Activated naive CD4-positive, alpha-beta T cell treated with anti-CD3 and anti-CD28 coated beads, Interleukin-2, amount 50 U/mL, for 24 hours (primary cell): ENCODE measurements around the gene ENPP5.

Experiments
- H3K27ac Mint-ChIP-seq: one replicate; pipeline ENCODE4 v1.8.0; 2021; ENCODE audit warnings: mild to moderate bottlenecking, mixed read lengths
- H3K27me3 Mint-ChIP-seq: one replicate; pipeline ENCODE4 v1.8.0; 2021; ENCODE audit warnings: mixed read lengths
- H3K36me3 Mint-ChIP-seq: one replicate; pipeline ENCODE4 v1.8.0; 2021; ENCODE audit warnings: mixed read lengths
- H3K4me1 Mint-ChIP-seq: one replicate; pipeline ENCODE4 v1.8.0; 2021; ENCODE audit warnings: mixed read lengths
- H3K4me3 Mint-ChIP-seq: one replicate; pipeline ENCODE4 v1.8.0; 2021; ENCODE audit warnings: mild to moderate bottlenecking, mixed read lengths
- H3K9me3 Mint-ChIP-seq: one replicate; pipeline ENCODE4 v1.8.0; 2021; ENCODE audit warnings: mixed read lengths

Gene ENPP5

GRCh38 chr6:46170357-46171289 lies at the start of gene ENPP5:
Gene ENPP5 (minus strand): TSS chr6:46170980. CDS start chr6:46168262, 2,718 bp downstream.
- no peaks in the 10 kb centered on the region for H3K9me3 Mint-ChIP-seq
- no peaks in the 10 kb centered on the region for H3K36me3 Mint-ChIP-seq
- H3K27ac Mint-ChIP-seq, result no peak within 1 kb of the TSS
- H3K4me1 Mint-ChIP-seq, result peaks cover 9% of the 10 kb centered on the region
- H3K27me3 Mint-ChIP-seq, result peaks cover 21% of the 10 kb centered on the region
- H3K4me3 Mint-ChIP-seq, result peak within 1 kb of the TSS; percentile 81

- no peak overlapping the region for H3K27ac Mint-ChIP-seq
- H3K4me3 Mint-ChIP-seq, result no peak overlapping the region
- no peaks in the 10 kb centered on the region for H3K9me3 Mint-ChIP-seq
- H3K4me1 Mint-ChIP-seq, result peaks cover 6% of the 10 kb centered on the region
- no peaks in the 10 kb centered on the region for H3K36me3 Mint-ChIP-seq
- H3K27me3 Mint-ChIP-seq, result peaks cover 3% of the 10 kb centered on the region
Observed at GRCh38 chr6:46219661-46220060, 48.9 kb upstream of the ENPP5 start.

GRCh38 chr6:46218457-46218856 lies 47.7 kb upstream of the ENPP5 start:
- H3K4me3 Mint-ChIP-seq, result no peak overlapping the region
- no peaks in the 10 kb centered on the region for H3K36me3 Mint-ChIP-seq
- no peak overlapping the region for H3K27ac Mint-ChIP-seq
- no peaks in the 10 kb centered on the region for H3K9me3 Mint-ChIP-seq
- peaks cover 6% of the 10 kb centered on the region for H3K4me1 Mint-ChIP-seq
- H3K27me3 Mint-ChIP-seq, result peaks cover 3% of the 10 kb centered on the region

- Mint-ChIP-seq H3K4me1 (peaks cover 6% of the 10 kb centered on the region), H3K27me3 (peaks cover 3% of the 10 kb centered on the region), H3K4me3 (no peak overlapping the region), H3K36me3 (no peaks in the 10 kb centered on the region), H3K27ac (no peak overlapping the region), H3K9me3 (no peaks in the 10 kb centered on the region)
Observed at GRCh38 chr6:46217671-46218131, 46.9 kb upstream of the ENPP5 start.

GRCh38 chr6:46216879-46217278 lies 46.1 kb upstream of the ENPP5 start:
- H3K27ac Mint-ChIP-seq, result no peak overlapping the region
- peaks cover 6% of the 10 kb centered on the region for H3K4me1 Mint-ChIP-seq
- H3K36me3 Mint-ChIP-seq, result no peaks in the 10 kb centered on the region
- H3K27me3 Mint-ChIP-seq, result peaks cover 3% of the 10 kb centered on the region
- no peak overlapping the region for H3K4me3 Mint-ChIP-seq
- H3K9me3 Mint-ChIP-seq, result no peaks in the 10 kb centered on the region

GRCh38 chr6:46215777-46216176 lies 45.0 kb upstream of the ENPP5 start:
- Mint-ChIP-seq H3K4me3 (no peak overlapping the region), H3K27me3 (peaks cover 2% of the 10 kb centered on the region), H3K36me3 (no peaks in the 10 kb centered on the region), H3K9me3 (no peaks in the 10 kb centered on the region), H3K4me1 (peaks cover 5% of the 10 kb centered on the region), H3K27ac (no peak overlapping the region)

- Mint-ChIP-seq H3K9me3 (no peaks in the 10 kb centered on the region), H3K27ac (no peak overlapping the region), H3K4me1 (no peaks in the 10 kb centered on the region), H3K4me3 (no peak overlapping the region), H3K36me3 (no peaks in the 10 kb centered on the region), H3K27me3 (peaks cover 2% of the 10 kb centered on the region)
Observed at GRCh38 chr6:46215213-46215612, 44.4 kb upstream of the ENPP5 start.

GRCh38 chr6:46211917-46212316 lies 41.1 kb upstream of the ENPP5 start:
- Mint-ChIP-seq H3K36me3 (no peaks in the 10 kb centered on the region), H3K27me3 (peaks cover 3% of the 10 kb centered on the region), H3K9me3 (no peaks in the 10 kb centered on the region), H3K27ac (no peak overlapping the region), H3K4me1 (no peaks in the 10 kb centered on the region), H3K4me3 (no peak overlapping the region)

GRCh38 chr6:46210294-46210693 lies 39.5 kb upstream of the ENPP5 start:
- Mint-ChIP-seq H3K4me1 (no peaks in the 10 kb centered on the region), H3K27me3 (peaks cover 4% of the 10 kb centered on the region), H3K9me3 (no peaks in the 10 kb centered on the region), H3K27ac (no peak overlapping the region), H3K4me3 (no peak overlapping the region), H3K36me3 (no peaks in the 10 kb centered on the region)

GRCh38 chr6:46208303-46208702 lies 37.5 kb upstream of the ENPP5 start:
- Mint-ChIP-seq H3K4me3 (no peak overlapping the region), H3K27ac (no peak overlapping the region), H3K9me3 (no peaks in the 10 kb centered on the region), H3K36me3 (no peaks in the 10 kb centered on the region), H3K27me3 (peaks cover 3% of the 10 kb centered on the region), H3K4me1 (no peaks in the 10 kb centered on the region)

- no peak overlapping the region for H3K4me3 Mint-ChIP-seq
- H3K9me3 Mint-ChIP-seq, result no peaks in the 10 kb centered on the region
- H3K27ac Mint-ChIP-seq, result no peak overlapping the region
- peaks cover 4% of the 10 kb centered on the region for H3K27me3 Mint-ChIP-seq
- no peaks in the 10 kb centered on the region for H3K36me3 Mint-ChIP-seq
- no peaks in the 10 kb centered on the region for H3K4me1 Mint-ChIP-seq
Observed at GRCh38 chr6:46207174-46207573, 36.4 kb upstream of the ENPP5 start.

- Mint-ChIP-seq H3K4me1 (no peaks in the 10 kb centered on the region), H3K4me3 (no peak overlapping the region), H3K9me3 (no peaks in the 10 kb centered on the region), H3K27me3 (peaks cover 6% of the 10 kb centered on the region), H3K36me3 (no peaks in the 10 kb centered on the region), H3K27ac (no peak overlapping the region)
Observed at GRCh38 chr6:46204880-46205650, 34.3 kb upstream of the ENPP5 start.

GRCh38 chr6:46203391-46204177 lies 32.8 kb upstream of the ENPP5 start:
- Mint-ChIP-seq H3K36me3 (no peaks in the 10 kb centered on the region), H3K27ac (no peak overlapping the region), H3K4me1 (no peaks in the 10 kb centered on the region), H3K4me3 (no peak overlapping the region), H3K27me3 (peaks cover 9% of the 10 kb centered on the region), H3K9me3 (no peaks in the 10 kb centered on the region)

GRCh38 chr6:46201702-46202101 lies 30.9 kb upstream of the ENPP5 start:
- no peak overlapping the region for H3K4me3 Mint-ChIP-seq

GRCh38 chr6:46199387-46199786 lies 28.6 kb upstream of the ENPP5 start:
- H3K4me1 Mint-ChIP-seq, result no peaks in the 10 kb centered on the region
- peaks cover 11% of the 10 kb centered on the region for H3K27me3 Mint-ChIP-seq

More at GRCh38 chr6:46201702-46202101, 30.9 kb upstream of the ENPP5 start:
- H3K27me3 Mint-ChIP-seq, result peaks cover 9% of the 10 kb centered on the region
- no peak overlapping the region for H3K27ac Mint-ChIP-seq
- no peaks in the 10 kb centered on the region for H3K4me1 Mint-ChIP-seq
- H3K36me3 Mint-ChIP-seq, result no peaks in the 10 kb centered on the region
- no peaks in the 10 kb centered on the region for H3K9me3 Mint-ChIP-seq

More at GRCh38 chr6:46199387-46199786, 28.6 kb upstream of the ENPP5 start:
- H3K36me3 Mint-ChIP-seq, result no peaks in the 10 kb centered on the region
- H3K9me3 Mint-ChIP-seq, result no peaks in the 10 kb centered on the region
- no peak overlapping the region for H3K27ac Mint-ChIP-seq
- H3K4me3 Mint-ChIP-seq, result no peak overlapping the region
